ENCODE results near the gene SNRNP25. TPM values are rescaled to one million over a fixed set of nuclear protein-coding genes. Genes with fewer than 3 reads are reported as not detected.

SNRNP25 gene
- total and polyA plus RNA-seq, 9 of the 15 experiments (the other 6 are each of a cell fraction or from before 2014, with no cell fraction given), result 59.0 to 176 (median 108) TPM

- TF ChIP-seq ZMIZ1 (IDR thresholded peaks at IDR 0.05; ENCODE audit: low read depth in 2 of 2, low read length in 2 of 2) (peak in 1 of 2 experiments; percentile 32; a peak in 1 of 4 replicates), NKRF (IDR thresholded peaks at IDR 0.05; ENCODE audit: borderline replicate concordance) (peak; percentile 85), ZNF592 (IDR thresholded peaks at IDR 0.05) (peak; percentile 35; the same call in 1 of the 2 replicates), KAT2B (IDR thresholded peaks at IDR 0.05; ENCODE audit: low read depth, low read length) (no peak), HDAC1 (IDR thresholded peaks at IDR 0.05) (peak in 1 of 2 experiments; percentile 22; a peak in 1 of 4 replicates), HNRNPL (IDR thresholded peaks at IDR 0.05; ENCODE audit: low read depth, low read length) (peak; percentile 60; the same call in 1 of the 2 replicates), PHB (CRISPR knock-in tag; IDR thresholded peaks at IDR 0.05) (no peak), POLR2B (IDR thresholded peaks at IDR 0.05; ENCODE audit: low read depth, partially characterized antibody) (peak; percentile 48), TFAP4 (CRISPR knock-in tag; IDR thresholded peaks at IDR 0.05; ENCODE audit: borderline replicate concordance) (peak; percentile 72), CREM (IDR thresholded peaks at IDR 0.05; ENCODE audit: low read depth) (peak; percentile 79), ARID3B (CRISPR knock-in tag; IDR thresholded peaks at IDR 0.05; ENCODE audit: borderline replicate concordance) (no peak), SAFB (IDR thresholded peaks at IDR 0.05; ENCODE audit: borderline replicate concordance, low read depth, low read length) (peak; percentile 34; the same call in 1 of the 2 replicates), PHF8 (IDR thresholded peaks at IDR 0.05; ENCODE audit: borderline replicate concordance, low read length) (peak; percentile 90; the same call in 1 of the 2 replicates)
These were observed at the start of gene SNRNP25, which contains the start of gene POLR3K (continued) for GRCh38 chr16:53346-54236.
